ENCODE results near the gene PANK1. TPM values are rescaled to one million over a fixed set of nuclear protein-coding genes. Genes with fewer than 3 reads are reported as not detected.

The PANK1 gene
- total and polyA plus RNA-seq, 2 of the 8 experiments (the other 6 are each of a cell fraction or from before 2014, with no cell fraction given): 18.5 to 40.4 TPM

GRCh38 chr10:89666138-89666537 lies 21.1 kb upstream of the PANK1 start:
- Histone ChIP-seq H4K8ac (ENCODE audit: extremely low read depth, insufficient read depth, low read length) (no peak overlapping the region), H3K4me1 (replicated peaks in 1 of 4; ENCODE audit: control insufficient read depth in 3 of 4, insufficient read depth in 4 of 4, low read length in 3 of 4) (no peaks in the 10 kb centered on the region), H4K5ac (ENCODE audit: insufficient read length, low read depth, low read length) (no peak overlapping the region), H2AFZ (ENCODE audit: low read length) (no peak overlapping the region), H3K9me3 (ENCODE audit: insufficient read depth in 2 of 2, low read depth in 1 of 2, low read length in 1 of 2) (no peaks in the 10 kb centered on the region), H3K23me2 (ENCODE audit: low read depth, low read length) (no peaks in the 10 kb centered on the region), H3K36me3 (ENCODE audit: control insufficient read depth in 2 of 4, insufficient read depth in 4 of 4, low read length in 3 of 4) (no peaks in the 10 kb centered on the region), H3K18ac (ENCODE audit: extremely low read depth, low read length) (no peak overlapping the region), H3K27ac (ENCODE audit: low read depth, low read length) (no peak overlapping the region), H3K79me2 (ENCODE audit: control insufficient read depth in 1 of 2, insufficient read depth in 2 of 2, low read length in 2 of 2) (no peaks in the 10 kb centered on the region), H3K27me3 (replicated peaks in 1 of 4; ENCODE audit: control insufficient read depth in 3 of 4, extremely low read depth in 1 of 4, insufficient read depth in 3 of 4, low read length in 3 of 4) (no peaks in the 10 kb centered on the region), H3K4me2 (ENCODE audit: insufficient read depth in 1 of 2, low read depth in 2 of 2, low read length in 2 of 2) (no peak overlapping the region), H3K23ac (ENCODE audit: insufficient read length) (no peak overlapping the region), H4K20me1 (replicated peaks in 1 of 2; ENCODE audit: control insufficient read depth in 1 of 2, insufficient read depth in 2 of 2, low read length in 2 of 2) (no peaks in the 10 kb centered on the region), H2BK15ac (ENCODE audit: low read length) (no peak overlapping the region), H3K9ac (replicated peaks in 1 of 4; ENCODE audit: extremely low read depth in 1 of 4, low read depth in 3 of 4, low read length in 3 of 4) (no peak overlapping the region), H3K4me3 (ENCODE audit: extremely low read depth in 1 of 4, insufficient read depth in 2 of 4, low read depth in 3 of 4, low read length in 4 of 4) (no peak overlapping the region), H3K79me1 (ENCODE audit: low read depth, low read length) (no peaks in the 10 kb centered on the region), H4K91ac (replicated peaks; ENCODE audit: insufficient read length, low read length) (no peak overlapping the region), H3K14ac (ENCODE audit: insufficient read length) (no peak overlapping the region), H2BK20ac (ENCODE audit: low read length) (no peak overlapping the region), H2BK5ac (ENCODE audit: low read depth, low read length) (no peak overlapping the region), H3K4ac (replicated peaks; ENCODE audit: insufficient read length, low read depth, low read length) (no peak overlapping the region), H2BK120ac (replicated peaks; ENCODE audit: low read depth, low read length) (no peak overlapping the region), H3K56ac (replicated peaks; ENCODE audit: insufficient read length, low read depth, low read length) (no peak overlapping the region), H2BK12ac (ENCODE audit: low read depth, low read length) (no peak overlapping the region), H2AK5ac (ENCODE audit: low read depth, low read length) (no peak overlapping the region)
- CTCF ChIA-PET (ENCODE audit: partially characterized antibody): interaction anchor here (1.7 to 2.5 kb wide), 2 partner anchors 8 to 32 kb away, joined by 4 to 19 read pairs; no protein-coding TSS in a partner anchor
- FAIRE-seq: no peak
- no peak for TF ChIP-seq GTF2F1 (IDR thresholded peaks at IDR 0.05; ENCODE audit: borderline replicate concordance, low read depth, low read length)
- TF ChIP-seq SP1 (IDR thresholded peaks at IDR 0.05; ENCODE audit: low read depth, low read length): no peak
- no peak for TF ChIP-seq NANOG (IDR thresholded peaks at IDR 0.05; ENCODE audit: insufficient read depth, low read depth, low read length, poor library complexity, severe bottlenecking)
- TF ChIP-seq BCL11A (IDR thresholded peaks at IDR 0.05; ENCODE audit: low read depth in 2 of 2, low read length in 2 of 2): no peak
- TF ChIP-seq JUND (IDR thresholded peaks at IDR 0.05; ENCODE audit: low read length): no peak
- no peak for TF ChIP-seq BRCA1 (IDR thresholded peaks at IDR 0.05; ENCODE audit: low read depth, low read length)
- TF ChIP-seq, protein P1, sequence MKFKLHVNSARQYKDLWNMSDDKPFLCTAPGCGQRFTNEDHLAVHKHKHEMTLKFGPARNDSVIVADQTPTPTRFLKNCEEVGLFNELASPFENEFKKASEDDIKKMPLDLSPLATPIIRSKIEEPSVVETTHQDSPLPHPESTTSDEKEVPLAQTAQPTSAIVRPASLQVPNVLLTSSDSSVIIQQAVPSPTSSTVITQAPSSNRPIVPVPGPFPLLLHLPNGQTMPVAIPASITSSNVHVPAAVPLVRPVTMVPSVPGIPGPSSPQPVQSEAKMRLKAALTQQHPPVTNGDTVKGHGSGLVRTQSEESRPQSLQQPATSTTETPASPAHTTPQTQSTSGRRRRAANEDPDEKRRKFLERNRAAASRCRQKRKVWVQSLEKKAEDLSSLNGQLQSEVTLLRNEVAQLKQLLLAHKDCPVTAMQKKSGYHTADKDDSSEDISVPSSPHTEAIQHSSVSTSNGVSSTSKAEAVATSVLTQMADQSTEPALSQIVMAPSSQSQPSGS (IDR thresholded peaks at IDR 0.05; ENCODE audit: low read length): no peak
- POLR2A ChIA-PET (ENCODE audit: partially characterized antibody): no interaction called here
- 83% methylated on average over 1 of the region's 1 CpG; no CpG with 5 or more reads in 1 of the 2 experiments for WGBS, 2 experiments (ENCODE audit: extremely low coverage in 1 of 2, insufficient coverage in 1 of 2, insufficient read length in 1 of 2, insufficient replicate concordance in 2 of 2, low coverage in 1 of 2, low lambda C conversion rate in 2 of 2, missing lambda C conversion rate in 1 of 2)
- DNase-seq (ENCODE audit: low read depth in 1 of 2, low spot score in 2 of 2): no peak

All from H1 (cell line).